A673 (cell line): ENCODE measurements around the gene CA5A. TPM values are rescaled to one million over a fixed set of nuclear protein-coding genes. Genes with fewer than 3 reads are reported as not detected.

Experiments used
- BruUV-seq: library from RNA; stranded (reverse); fragments of 400-500 nt; replicated peaks from 2 replicates; lab custom pipeline; 2021; lab: Mats Ljungman, UMichigan
- CTCF ChIA-PET: fragments of 300-600 bp; sonication (Branson Sonifier 250); formaldehyde crosslinking; loops from one replicate; lab custom pipeline; 2022; ENCODE audit warnings: antibody characterized with exemption; lab: Charles Lee
- POLR2A ChIA-PET: fragments of 300-600 bp; sonication (Branson Sonifier 250); formaldehyde crosslinking; loops from one replicate; lab custom pipeline; 2022; ENCODE audit warnings: antibody characterized with exemption; ENCODE audit not compliant: low non-redundant PET; lab: Charles Lee
- DNase-seq: peaks from one replicate; pipeline ENCODE4 v3.0.0-alpha.2; 2015; ENCODE audit warnings: low spot score
- H3K27ac ChIP-seq: fragments of 200-600 bp; sonication (generic); 2 replicates; pipeline ENCODE4 v1.5.1; 2016; ENCODE audit warnings: mixed run types, low read depth, mild to moderate bottlenecking, mixed read lengths, antibody characterized with exemption, low read length; ENCODE audit not compliant: poor library complexity, severe bottlenecking
- H3K27me3 ChIP-seq: fragments of 200-600 bp; sonication (generic); replicated peaks from 2 replicates; pipeline ENCODE4 v1.6.1; 2017; ENCODE audit warnings: mixed run types, low read depth, mild to moderate bottlenecking, mixed read lengths, antibody characterized with exemption, low read length; ENCODE audit not compliant: insufficient read depth, poor library complexity
- H3K36me3 ChIP-seq: fragments of 200-600 bp; sonication (generic); 2 replicates; pipeline ENCODE4 v1.6.1; 2016; ENCODE audit warnings: mixed run types, mild to moderate bottlenecking, mixed read lengths, antibody characterized with exemption, low read length; ENCODE audit not compliant: insufficient read depth, poor library complexity, severe bottlenecking
- H3K4me1 ChIP-seq: fragments of 200-600 bp; sonication (generic); 2 replicates; pipeline ENCODE4 v1.6.1; 2017; ENCODE audit warnings: mixed run types, mild to moderate bottlenecking, mixed read lengths, antibody characterized with exemption, low read length; ENCODE audit not compliant: insufficient read depth, poor library complexity, severe bottlenecking
- H3K4me3 ChIP-seq: fragments of 200-600 bp; sonication (generic); 2 replicates; pipeline ENCODE4 v1.5.1; 2016; ENCODE audit warnings: low read depth, mixed run types, mild to moderate bottlenecking, mixed read lengths, low read length; ENCODE audit not compliant: poor library complexity, severe bottlenecking
- H3K9me3 ChIP-seq: fragments of 200-600 bp; sonication (generic); 2 replicates; pipeline ENCODE4 v1.6.1; 2016; ENCODE audit warnings: mixed run types, low read depth, mild to moderate bottlenecking, mixed read lengths, antibody characterized with exemption, low read length; ENCODE audit not compliant: poor library complexity, severe bottlenecking
- CTCF ChIP-seq: fragments of 300-800, 200-600 bp; sonication (generic); conservative IDR thresholded peaks from 2 replicates; pipeline ENCODE4 v1.5.1; 2017; ENCODE audit warnings: low read depth, mild to moderate bottlenecking, antibody characterized with exemption, low read length, moderate library complexity, mixed read lengths
- EZH2 ChIP-seq: fragments of 200-600 bp; sonication (generic); IDR thresholded peaks from 2 replicates; pipeline ENCODE4 v1.6.1; 2017; ENCODE audit warnings: borderline replicate concordance, low read depth, mild to moderate bottlenecking, mixed read lengths, antibody characterized with exemption, low read length; ENCODE audit not compliant: poor library complexity, severe bottlenecking
- intact Hi-C: fragments of 100-400 bp; cut with micrococcal nuclease; formaldehyde crosslinking; loops from one replicate; pipeline ENCODE4 v1.10.0; 2022; ENCODE audit not compliant: unreplicated experiment
- total RNA-seq: library from RNA; stranded (reverse); gene quantifications from 2 replicates; pipeline ENCODE4 v1.2.3, GENCODE V29; 2021

Gene CA5A
- total RNA-seq, 1 experiment from 2014 or later, result not detected

- Histone ChIP-seq H3K4me3 (no peak overlapping the region), H3K27me3 (no peaks in the 10 kb centered on the region), H3K27ac (no peak overlapping the region), H3K4me1 (peaks cover 21% of the 10 kb centered on the region), H3K36me3 (no peaks in the 10 kb centered on the region), H3K9me3 (no peaks in the 10 kb centered on the region)
- no TSS peak for BruUV-seq
- DNase-seq, result no peak
- CTCF ChIA-PET, result no interaction called here
- POLR2A ChIA-PET, result interaction anchor here (0.7 kb wide), 1 partner anchor 571 kb away, joined by 5 read pairs; no protein-coding TSS in a partner anchor
- intact Hi-C loops, result no loop called here
- TF ChIP-seq EZH2 (no peak), CTCF (no peak)
Observed at GRCh38 chr16:87922250-87922871, 14.0 kb downstream of the CA5A start.

DNA sequence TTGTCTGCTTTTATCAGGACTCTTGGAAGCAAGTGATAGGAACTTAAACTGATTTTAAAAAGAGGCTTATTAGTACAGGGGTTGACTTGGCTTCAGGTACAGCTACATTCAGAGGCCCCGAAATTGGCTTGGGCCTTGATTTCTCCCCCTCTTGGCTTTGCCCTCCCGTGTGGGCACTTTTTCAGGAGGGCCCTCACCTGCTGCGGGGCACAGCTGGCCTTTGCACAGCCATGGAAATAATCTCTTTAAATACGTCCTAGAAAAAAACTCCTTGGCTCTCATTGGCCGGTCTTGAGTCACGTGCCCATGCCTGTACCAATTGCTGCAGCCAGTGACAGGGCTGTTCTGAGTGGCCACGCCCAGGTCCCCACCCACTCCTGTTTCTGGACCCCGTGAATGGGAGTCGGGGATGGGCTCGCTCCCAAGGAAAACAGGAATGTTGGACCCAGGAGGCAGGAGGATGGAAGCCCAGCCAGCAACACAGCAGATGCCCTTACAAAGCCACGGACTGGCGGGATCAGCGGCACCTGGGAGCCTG, 15.0 kb downstream of the CA5A start:
- H3K4me3 ChIP-seq, result no peak overlapping the region
- no peaks in the 10 kb centered on the region for H3K9me3 ChIP-seq
- H3K27ac ChIP-seq, result no peak overlapping the region
- CTCF ChIA-PET, result no interaction called here
- POLR2A ChIA-PET, result no interaction called here
- H3K27me3 ChIP-seq, result no peaks in the 10 kb centered on the region
- intact Hi-C loops, result no loop called here
- BruUV-seq, result no TSS peak
- H3K4me1 ChIP-seq, result peaks cover 21% of the 10 kb centered on the region
- no peaks in the 10 kb centered on the region for H3K36me3 ChIP-seq
- TF ChIP-seq EZH2, result no peak
- TF ChIP-seq CTCF, result no peak
- no peak for DNase-seq

DNA sequence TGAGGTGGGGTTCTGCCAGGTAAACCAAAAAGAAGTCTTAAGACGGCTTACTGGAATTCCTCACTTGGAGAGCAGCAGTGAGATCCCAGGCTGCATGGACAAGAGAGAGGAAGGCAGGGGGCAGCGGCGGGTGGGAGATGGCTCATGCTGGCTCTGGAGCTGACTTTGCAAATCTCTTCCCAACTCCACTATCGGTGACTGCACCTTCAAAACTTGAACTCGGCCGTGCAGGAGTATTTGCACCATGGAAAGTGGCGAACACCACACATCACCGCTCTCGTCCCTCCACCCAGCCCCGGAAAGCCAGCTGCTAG, 16.7 kb downstream of the CA5A start:
- POLR2A ChIA-PET, result no interaction called here
- CTCF ChIA-PET, result no interaction called here
- BruUV-seq, result no TSS peak
- H3K36me3 ChIP-seq, result no peaks in the 10 kb centered on the region
- DNase-seq, result no peak
- no peak overlapping the region for H3K27ac ChIP-seq
- intact Hi-C loops, result no loop called here
- TF ChIP-seq EZH2, result no peak
- no peak for TF ChIP-seq CTCF
- H3K9me3 ChIP-seq, result no peaks in the 10 kb centered on the region
- no peaks in the 10 kb centered on the region for H3K27me3 ChIP-seq
- H3K4me1 ChIP-seq, result peaks cover 8% of the 10 kb centered on the region
- no peak overlapping the region for H3K4me3 ChIP-seq
